ENCODE measurements around the gene POLR2C. TPM values are rescaled to one million over a fixed set of nuclear protein-coding genes. Genes with fewer than 3 reads are reported as not detected.

The POLR2C gene
- total RNA-seq, 1 donor from 2014 or later = 73.2 TPM

DNA sequence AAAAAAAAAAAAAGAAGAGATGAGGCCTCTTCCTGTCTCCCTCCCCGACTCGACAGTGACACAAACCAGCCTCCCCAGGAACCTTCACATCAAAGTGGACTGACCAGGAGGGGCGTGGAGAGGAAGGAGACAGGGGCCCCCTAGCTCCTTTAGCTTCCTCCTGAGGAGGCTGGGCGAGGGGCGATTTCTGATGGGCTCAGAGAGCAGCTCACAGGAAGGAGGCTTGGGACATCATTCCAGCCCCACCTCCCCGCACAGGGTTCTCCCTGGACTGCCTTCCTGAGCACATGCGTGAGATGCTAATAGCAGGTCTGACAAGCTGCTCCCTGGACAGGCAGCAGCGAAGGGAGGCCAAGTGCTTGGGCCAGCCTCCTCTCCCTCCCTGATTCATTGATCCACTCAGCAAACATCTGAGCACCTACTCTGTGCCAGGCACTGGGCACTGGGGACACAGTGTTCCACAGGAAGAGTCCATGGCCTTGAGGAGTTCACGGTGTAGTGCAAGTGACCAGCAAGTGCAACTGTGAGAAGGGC, 38.2 kb downstream of the POLR2C start:
- intact Hi-C loops (cut with micrococcal nuclease) = no loop called here

- intact Hi-C loops (cut with micrococcal nuclease) = no loop called here
Observed at GRCh38 chr16:57501492-57501891, 39.0 kb downstream of the POLR2C start.

DNA sequence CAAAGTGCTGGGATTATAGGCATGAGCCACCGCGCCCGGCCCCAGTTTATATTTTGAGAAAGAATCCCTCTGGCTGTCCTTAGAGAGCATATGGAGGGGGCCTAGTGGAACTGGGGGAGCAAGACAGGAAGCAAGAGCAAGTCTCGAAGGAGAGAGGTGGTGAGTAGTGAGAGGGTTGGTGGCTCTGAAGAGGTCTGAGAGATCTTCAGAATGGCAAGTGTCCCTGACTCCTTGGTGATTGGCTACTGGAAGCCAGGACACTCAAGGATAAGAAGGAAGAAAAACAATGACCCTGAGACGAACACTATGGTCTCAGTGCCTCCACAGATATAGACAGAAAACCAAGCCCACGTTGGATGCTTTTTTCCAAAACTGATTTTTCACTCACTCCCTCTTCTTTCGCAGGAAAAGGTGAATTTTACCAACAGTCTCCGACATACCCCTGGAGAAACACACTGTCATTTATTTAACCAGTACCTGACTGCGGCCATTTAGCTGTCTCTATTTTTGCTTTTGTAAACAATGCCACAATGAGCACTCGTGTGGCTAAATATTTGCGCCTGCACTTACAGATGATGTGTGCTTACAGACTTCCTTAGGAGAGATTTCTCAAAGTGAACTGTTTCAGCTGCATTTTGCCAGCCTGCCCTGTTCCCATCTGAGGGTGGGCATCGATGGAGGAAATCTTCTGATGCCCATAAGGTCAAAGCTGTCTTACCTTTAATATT, 39.7 kb downstream of the POLR2C start:
- intact Hi-C loops (cut with micrococcal nuclease) = no loop called here

DNA sequence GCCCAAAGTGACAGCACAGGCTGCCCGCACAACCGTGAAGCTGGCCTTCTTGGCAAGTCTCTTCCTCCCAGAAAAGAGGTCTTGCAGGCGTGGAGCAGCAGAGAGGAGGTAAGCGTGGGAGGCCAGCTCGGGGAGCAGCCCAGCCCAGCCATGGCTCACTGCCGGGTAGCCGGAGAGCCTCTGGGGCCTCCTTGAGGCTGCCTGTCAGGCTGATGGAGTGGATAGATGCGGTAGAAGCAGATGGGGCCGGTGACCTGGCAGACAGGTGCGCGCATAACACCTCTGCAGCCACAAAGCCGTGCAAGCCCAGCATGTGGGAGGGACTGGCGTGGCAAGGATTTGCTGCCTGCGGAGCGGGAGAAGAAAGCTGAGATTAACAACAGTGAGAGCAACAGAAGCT, 40.9 kb downstream of the POLR2C start:
- intact Hi-C loops (cut with micrococcal nuclease) = no loop called here

GRCh38 chr16:57504001-57504400, 41.5 kb downstream of the POLR2C start:
- intact Hi-C loops (cut with micrococcal nuclease) = no loop called here

- intact Hi-C loops (cut with micrococcal nuclease) = no loop called here
Observed at GRCh38 chr16:57504491-57504890, 42.0 kb downstream of the POLR2C start.

- intact Hi-C loops (cut with micrococcal nuclease) = no loop called here
Observed at GRCh38 chr16:57505169-57505568, 42.7 kb downstream of the POLR2C start.

GRCh38 chr16:57507136-57508034, 44.9 kb downstream of the POLR2C start:
- intact Hi-C loops (cut with micrococcal nuclease) = no loop called here

DNA sequence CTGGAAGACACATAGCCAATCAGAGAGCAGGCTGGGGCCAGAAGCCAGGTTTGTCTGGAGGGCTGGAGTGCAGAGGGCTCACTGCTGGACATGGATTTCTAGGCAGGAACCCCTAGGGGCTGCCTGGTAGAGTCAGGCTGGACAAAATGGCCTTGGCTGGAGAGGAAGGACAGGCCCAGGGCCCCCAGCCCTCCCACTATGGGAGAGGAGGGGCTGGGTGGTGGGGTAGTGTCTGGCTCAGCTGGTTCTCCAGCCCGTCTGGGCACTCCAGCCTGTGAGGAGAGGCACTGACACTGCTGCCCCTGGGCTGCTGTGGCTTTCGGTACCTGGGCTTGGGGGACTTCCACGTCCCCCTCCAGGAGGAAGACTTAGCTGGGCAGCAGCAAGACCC, 45.6 kb downstream of the POLR2C start:
- intact Hi-C loops (cut with micrococcal nuclease) = no loop called here

DNA sequence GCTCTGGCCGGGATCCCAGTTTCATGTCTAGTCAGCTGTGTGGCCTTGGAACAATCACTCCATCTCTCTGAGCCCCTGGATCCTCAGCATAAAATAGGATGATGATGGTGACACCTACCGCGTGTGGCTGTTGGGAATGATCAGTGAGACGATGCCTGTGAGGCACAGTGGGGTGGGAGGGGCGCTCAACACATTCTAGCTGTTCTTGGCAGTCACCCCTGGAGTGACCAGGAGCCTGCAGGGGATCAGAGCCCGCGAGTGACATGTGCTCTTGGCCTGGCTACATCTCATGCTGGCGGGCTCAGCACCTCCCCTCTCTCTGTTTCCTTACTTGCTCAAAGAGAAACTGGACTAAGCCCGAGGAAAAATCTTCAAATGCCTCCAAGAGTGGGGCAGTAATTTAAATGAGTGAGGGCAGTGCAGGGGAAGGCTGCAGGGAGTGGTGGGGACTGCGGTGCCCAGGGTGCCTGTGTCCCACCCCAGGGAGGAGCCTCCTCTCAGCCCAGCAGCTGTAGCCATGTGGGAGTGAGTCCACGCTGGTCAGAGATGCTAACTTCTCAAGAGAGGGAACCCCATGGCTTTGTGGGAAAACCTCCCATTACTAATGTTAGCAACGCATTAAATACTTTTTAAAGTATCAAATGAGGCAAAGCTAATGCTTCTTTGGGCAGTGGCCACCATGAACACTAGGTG, 46.9 kb downstream of the POLR2C start:
- intact Hi-C loops (cut with micrococcal nuclease) = no loop called here

- intact Hi-C loops (cut with micrococcal nuclease) = no loop called here
Observed at GRCh38 chr16:57510016-57510871, 47.8 kb downstream of the POLR2C start.

DNA sequence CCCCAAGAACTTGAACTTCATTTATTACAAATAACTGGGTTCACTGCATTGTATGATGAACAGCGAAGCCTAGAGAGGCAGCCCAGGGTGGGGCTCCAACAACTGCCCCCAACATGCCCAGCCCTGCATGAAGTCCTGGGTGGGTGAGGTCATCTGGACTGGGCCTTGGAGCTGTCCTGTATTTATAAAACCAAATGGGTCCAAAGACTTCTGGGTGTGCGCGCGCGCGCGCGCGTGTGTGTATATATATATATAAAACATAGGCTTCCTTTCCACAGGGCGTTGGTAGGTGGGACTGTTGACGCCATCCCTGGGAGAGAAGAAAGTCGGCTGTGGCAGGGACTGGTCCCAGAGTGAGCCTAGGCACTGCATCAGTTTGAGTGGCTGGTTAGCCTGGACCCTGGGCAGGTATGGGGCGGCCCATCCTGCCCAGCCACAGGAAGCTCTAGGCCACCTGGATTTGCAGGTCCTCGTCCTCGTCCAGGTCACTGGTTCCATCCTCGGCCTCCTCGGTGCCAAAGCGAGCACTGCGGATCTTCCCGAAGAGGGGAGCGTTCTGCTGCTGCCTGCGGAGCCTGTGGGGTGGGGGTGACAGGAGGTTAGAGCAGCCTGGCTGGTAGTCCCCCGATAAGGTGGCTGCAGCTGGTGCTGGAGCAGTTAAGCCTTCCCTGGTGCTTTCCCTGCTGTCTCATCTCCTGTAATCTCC, 50.0 kb downstream of the POLR2C start:
- intact Hi-C loops (cut with micrococcal nuclease) = no loop called here

DNA sequence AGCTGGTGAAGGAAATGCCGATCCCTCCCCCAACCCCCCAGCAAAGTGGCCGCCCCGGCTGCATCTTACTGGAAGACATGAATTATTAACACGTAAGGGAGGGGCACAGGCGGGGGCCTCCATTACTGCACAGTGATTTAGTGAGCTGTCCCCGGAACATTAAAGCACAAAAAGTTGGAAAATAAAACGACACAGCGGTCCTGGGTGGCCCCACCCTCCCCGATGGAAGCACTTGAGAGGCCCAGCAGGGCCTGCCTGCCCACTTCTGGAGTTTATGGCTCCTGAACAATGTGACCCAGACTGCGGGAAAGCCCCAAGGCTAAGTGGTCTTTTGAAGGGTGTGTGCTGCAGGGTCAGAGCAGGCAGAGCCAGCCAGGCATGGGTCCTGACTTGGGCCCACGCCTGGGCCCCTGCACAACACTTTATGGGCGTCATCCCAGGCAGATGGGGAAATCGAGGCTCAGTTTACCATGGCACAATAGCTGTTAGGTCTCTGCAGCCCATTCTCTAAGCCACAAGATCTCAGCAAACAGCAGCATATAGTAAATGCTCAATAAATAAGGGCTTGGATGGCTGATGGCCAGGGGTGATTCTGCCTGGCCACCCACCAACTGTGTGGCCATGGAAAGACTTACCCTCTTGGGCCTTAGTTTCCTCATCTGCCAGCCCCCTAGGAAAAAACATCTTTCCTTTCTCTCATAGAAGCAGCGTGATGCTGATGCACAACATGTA, 51.1 kb downstream of the POLR2C start:
- intact Hi-C loops (cut with micrococcal nuclease) = no loop called here

DNA sequence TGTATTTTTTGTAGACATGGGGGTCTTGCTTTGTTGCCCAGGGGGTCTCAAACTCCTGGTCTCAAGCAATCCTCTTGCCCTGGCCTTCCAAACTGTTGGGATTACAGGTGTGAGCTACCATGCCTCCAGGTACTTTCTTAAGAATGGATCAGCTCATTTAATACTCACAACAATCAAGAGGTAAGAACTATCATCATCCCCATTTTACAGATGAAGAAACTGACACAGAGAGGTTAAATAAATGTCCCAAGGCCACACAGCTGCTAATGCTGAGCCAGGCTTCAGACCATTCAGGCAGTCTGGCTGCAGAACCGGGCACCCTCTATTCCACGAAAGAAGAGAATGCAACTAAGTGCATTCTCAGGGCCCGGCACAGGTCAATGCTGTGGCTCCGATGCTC, 51.9 kb downstream of the POLR2C start:
- intact Hi-C loops (cut with micrococcal nuclease) = no loop called here

DNA sequence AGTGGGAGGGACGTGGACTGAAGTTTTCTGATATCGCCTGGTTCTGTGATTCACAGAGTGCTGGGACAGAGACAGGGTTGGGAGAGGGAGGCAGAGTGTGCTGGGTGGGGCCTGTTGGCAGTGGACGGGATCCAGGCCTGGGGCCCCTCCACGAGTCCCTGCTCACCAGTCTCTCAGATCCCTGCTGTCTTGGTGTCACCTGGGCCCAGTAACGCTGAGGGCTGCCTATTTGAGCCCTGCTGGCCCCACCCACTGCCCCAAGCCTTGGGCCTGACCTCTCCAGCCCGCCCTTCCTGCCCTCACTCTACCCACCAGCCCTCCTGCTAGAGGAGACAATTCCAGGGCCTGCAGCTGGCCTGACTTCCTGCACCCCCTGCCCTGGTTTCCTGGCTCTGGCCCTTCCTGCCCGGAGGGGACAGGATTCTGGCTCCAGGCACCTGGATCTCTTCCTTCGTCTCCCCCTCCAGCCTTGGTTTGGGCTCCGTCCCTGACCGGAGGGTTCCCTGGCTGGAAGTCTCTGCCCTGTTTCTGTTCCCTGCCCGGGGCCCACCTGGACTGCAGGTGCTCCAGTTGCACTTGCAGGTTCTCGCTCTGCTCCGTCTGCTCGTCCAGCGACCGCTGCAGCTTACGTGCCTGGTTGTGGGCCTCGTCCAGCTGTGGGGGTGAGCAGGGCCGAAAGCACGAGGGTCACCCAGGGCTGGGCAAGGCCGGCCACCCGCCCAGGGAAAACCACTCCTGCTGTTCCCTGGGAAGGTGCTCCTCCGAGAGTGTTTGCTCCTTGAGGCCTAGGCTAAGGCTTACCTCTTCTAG, 52.5 kb downstream of the POLR2C start:
- intact Hi-C loops (cut with micrococcal nuclease) = no loop called here

DNA sequence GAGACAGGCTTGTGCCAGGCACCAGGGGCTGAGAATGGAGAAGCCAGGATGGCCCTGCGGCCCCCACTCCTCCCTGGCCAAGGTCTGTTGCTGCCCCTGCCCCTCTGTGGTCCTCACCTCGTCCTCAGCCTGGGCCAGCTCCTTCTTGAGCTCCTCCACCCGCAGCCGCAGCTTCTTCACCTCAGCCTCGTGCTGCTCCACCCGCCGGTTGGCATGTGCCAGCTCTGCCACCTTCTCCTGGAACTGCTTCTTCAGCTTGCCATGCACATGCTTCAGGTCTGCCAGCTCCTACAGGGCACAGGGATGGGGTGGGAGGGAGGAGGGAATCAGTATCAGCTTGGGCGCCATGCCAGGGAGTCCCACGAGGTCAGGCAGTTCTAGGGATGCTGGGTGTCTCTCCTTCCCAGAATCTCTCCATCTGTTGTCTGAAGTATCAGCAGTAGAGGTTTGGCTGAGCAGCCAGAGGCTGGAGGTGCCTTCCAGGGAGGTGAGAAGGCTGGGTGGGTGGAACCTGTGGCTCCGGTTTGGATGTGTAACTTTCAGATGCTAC, 53.8 kb downstream of the POLR2C start:
- intact Hi-C loops (cut with micrococcal nuclease) = no loop called here

GRCh38 chr16:57516773-57517172, 54.3 kb downstream of the POLR2C start:
- intact Hi-C loops (cut with micrococcal nuclease) = no loop called here
